Osteoblast (primary cell): Measurements from ENCODE around the gene PLEKHA6. TPM values are rescaled to one million over a fixed set of nuclear protein-coding genes. Genes with fewer than 3 reads are reported as not detected.
A peak's percentile ranks its signal among the peaks of the same experiment; 100 is the strongest.

ENCODE experiments used
- DNase-seq: peaks from one replicate; pipeline ENCODE4 v3.0.0; 2011; ENCODE audit warnings: low spot score, mixed read lengths; ENCODE audit not compliant: insufficient read length; ENCODE audit errors: missing footprints
- H2AFZ ChIP-seq: 2 replicates; pipeline ENCODE4 v1.6.0; 2011; ENCODE audit warnings: mild to moderate bottlenecking, low read length
- H3K27ac ChIP-seq: 2 replicates; pipeline ENCODE4 v1.5.1; 2011; ENCODE audit warnings: mild to moderate bottlenecking, low read depth, low read length, moderate library complexity
- H3K27me3 ChIP-seq: 2 replicates; pipeline ENCODE4 v1.6.0; 2012; ENCODE audit warnings: mild to moderate bottlenecking, control low read depth, inconsistent platforms, low read length, moderate library complexity; ENCODE audit not compliant: insufficient read depth
- H3K36me3 ChIP-seq: 2 replicates; pipeline ENCODE4 v1.5.1; 2011; ENCODE audit warnings: mild to moderate bottlenecking, low read length, control low read depth, moderate library complexity; ENCODE audit not compliant: insufficient read depth
- H3K4me1 ChIP-seq: 2 replicates; pipeline ENCODE4 v1.5.1; 2011; ENCODE audit warnings: mild to moderate bottlenecking, low read length, control low read depth, moderate library complexity; ENCODE audit not compliant: insufficient read depth
- H3K4me2 ChIP-seq: 2 replicates; pipeline ENCODE4 v1.6.0; 2011; ENCODE audit warnings: mild to moderate bottlenecking, low read length; ENCODE audit not compliant: insufficient read depth
- H3K4me3 ChIP-seq: fragments of 200-600 bp; sonication (generic); 3 replicates; pipeline ENCODE4 v1.5.1; 2012; ENCODE audit warnings: mild to moderate bottlenecking, low read length, inconsistent platforms; ENCODE audit not compliant: insufficient read depth
- H3K79me2 ChIP-seq: 2 replicates; pipeline ENCODE4 v1.6.0; 2012; ENCODE audit warnings: mild to moderate bottlenecking, low read length, control low read depth, inconsistent platforms; ENCODE audit not compliant: insufficient read depth
- H3K9me3 ChIP-seq: 2 replicates; pipeline ENCODE4 v1.5.1; 2011; ENCODE audit warnings: low read depth, low read length, control low read depth
- H4K20me1 ChIP-seq: 2 replicates; pipeline ENCODE4 v1.6.0; 2012; ENCODE audit warnings: mild to moderate bottlenecking, low read length, control low read depth; ENCODE audit not compliant: insufficient read depth
- CTCF ChIP-seq: IDR thresholded peaks from 2 replicates; pipeline ENCODE4 v1.5.1; 2011; ENCODE audit warnings: mild to moderate bottlenecking, low read depth, low read length, moderate library complexity; ENCODE audit errors: extremely low read depth
- total RNA-seq: library from RNA; depleted of rRNA; stranded (reverse); fragments of >200 nt; gene quantifications from 2 replicates; pipeline ENCODE4 v1.2.3, GENCODE V29; 2012

PLEKHA6 gene
- total RNA-seq, 1 donor = 0.36 TPM

GRCh38 chr1:204295671-204296070, 64.1 kb downstream of the PLEKHA6 start:
- no peak overlapping the region for H2AFZ ChIP-seq
- H3K4me2 ChIP-seq = peak overlapping the region; percentile 74
- peaks cover 38% of the 10 kb centered on the region for H3K4me1 ChIP-seq
- peaks cover 22% of the 10 kb centered on the region for H3K27me3 ChIP-seq
- H3K4me3 ChIP-seq = peak overlapping the region; percentile 9
- H3K79me2 ChIP-seq = no peaks in the 10 kb centered on the region
- H3K36me3 ChIP-seq = no peaks in the 10 kb centered on the region
- H3K27ac ChIP-seq = peak overlapping the region; percentile 27
- TF ChIP-seq CTCF = no peak
- no peaks in the 10 kb centered on the region for H3K9me3 ChIP-seq
- DNase-seq = no peak
- no peaks in the 10 kb centered on the region for H4K20me1 ChIP-seq

DNA sequence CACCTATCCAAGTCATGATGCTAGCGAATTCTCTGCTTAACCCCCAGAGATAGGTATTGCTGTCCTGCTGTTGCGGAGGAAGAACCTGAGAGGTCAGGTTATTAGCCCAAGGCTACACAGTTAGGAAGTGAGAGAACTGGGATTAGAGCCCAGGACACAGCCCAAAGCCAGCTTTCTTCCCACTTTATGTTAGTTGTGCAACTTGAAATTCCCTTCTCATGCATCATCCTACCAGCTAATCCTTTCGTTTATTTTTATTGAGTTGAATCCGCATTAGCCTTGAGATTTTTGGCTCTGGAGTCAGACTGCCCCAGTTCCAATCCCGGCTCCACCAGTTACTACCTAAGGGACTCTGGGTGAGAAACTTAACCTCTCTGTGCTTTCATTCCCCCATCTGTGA, 65.4 kb downstream of the PLEKHA6 start:
- H3K36me3 ChIP-seq = no peaks in the 10 kb centered on the region
- peaks cover 17% of the 10 kb centered on the region for H3K27me3 ChIP-seq
- peak; percentile 90 for DNase-seq
- no peaks in the 10 kb centered on the region for H3K79me2 ChIP-seq
- H2AFZ ChIP-seq = no peak overlapping the region
- H3K4me2 ChIP-seq = peak overlapping the region; percentile 38
- no peaks in the 10 kb centered on the region for H3K9me3 ChIP-seq
- no peak overlapping the region for H3K4me3 ChIP-seq
- TF ChIP-seq CTCF = no peak
- no peak overlapping the region for H3K27ac ChIP-seq
- peaks cover 38% of the 10 kb centered on the region for H3K4me1 ChIP-seq
- H4K20me1 ChIP-seq = no peaks in the 10 kb centered on the region

DNA sequence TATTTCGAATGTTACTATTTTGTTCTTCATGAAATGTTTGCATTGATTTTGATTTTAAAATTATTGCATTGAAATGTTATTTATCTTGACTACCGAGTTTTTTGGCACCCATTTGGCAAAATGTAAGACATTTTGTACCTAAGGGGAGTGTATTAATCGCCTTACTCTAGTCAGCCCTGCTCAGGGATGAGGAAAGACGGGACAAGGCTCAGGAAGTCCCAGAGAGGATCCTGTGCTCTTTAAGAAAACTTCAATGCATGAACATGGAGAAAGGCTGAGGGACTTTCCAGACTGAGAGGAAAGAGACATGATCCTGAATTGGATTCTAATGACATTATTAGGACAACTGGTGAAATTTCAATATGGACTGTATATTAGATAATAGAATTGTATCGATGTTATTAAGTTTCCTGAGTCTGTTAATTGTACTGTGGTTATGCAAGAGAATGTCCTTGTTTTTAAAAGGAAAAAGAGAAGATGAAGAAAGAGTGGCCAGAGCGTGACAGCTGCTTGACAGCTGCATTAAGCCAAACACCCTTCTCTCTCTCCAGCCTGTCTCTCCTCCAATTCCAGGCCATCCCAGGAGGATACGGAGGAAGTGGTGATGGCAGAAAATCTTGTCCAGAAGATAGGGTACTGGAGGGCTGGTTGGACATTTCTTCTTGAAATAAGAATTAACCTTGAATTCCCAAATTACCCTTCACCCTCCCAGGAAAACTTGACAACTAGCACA, 66.0 kb downstream of the PLEKHA6 start:
- no peak for DNase-seq
- H3K36me3 ChIP-seq = no peaks in the 10 kb centered on the region
- H2AFZ ChIP-seq = no peak overlapping the region
- no peak overlapping the region for H3K27ac ChIP-seq
- H3K27me3 ChIP-seq = peaks cover 21% of the 10 kb centered on the region
- no peak for TF ChIP-seq CTCF
- H3K9me3 ChIP-seq = no peaks in the 10 kb centered on the region
- H3K79me2 ChIP-seq = no peaks in the 10 kb centered on the region
- H3K4me1 ChIP-seq = peaks cover 38% of the 10 kb centered on the region
- no peaks in the 10 kb centered on the region for H4K20me1 ChIP-seq
- H3K4me2 ChIP-seq = peak overlapping the region; percentile 38
- H3K4me3 ChIP-seq = no peak overlapping the region

- peaks cover 21% of the 10 kb centered on the region for H3K27me3 ChIP-seq
- no peaks in the 10 kb centered on the region for H3K36me3 ChIP-seq
- no peak overlapping the region for H3K4me2 ChIP-seq
- DNase-seq = no peak
- H3K4me1 ChIP-seq = peaks cover 38% of the 10 kb centered on the region
- H3K9me3 ChIP-seq = no peaks in the 10 kb centered on the region
- H3K79me2 ChIP-seq = no peaks in the 10 kb centered on the region
- no peak for TF ChIP-seq CTCF
- H2AFZ ChIP-seq = no peak overlapping the region
- H4K20me1 ChIP-seq = no peaks in the 10 kb centered on the region
- no peak overlapping the region for H3K27ac ChIP-seq
- H3K4me3 ChIP-seq = no peak overlapping the region
Observed at GRCh38 chr1:204292740-204293139, 67.0 kb downstream of the PLEKHA6 start.
